ENCODE results near the gene AOPEP. TPM values are rescaled to one million over a fixed set of nuclear protein-coding genes. Genes with fewer than 3 reads are reported as not detected.

The AOPEP gene
- polyA plus RNA-seq, 2 of the 4 experiments (the other 2 are of a cell fraction): 226 to 266 TPM

DNA sequence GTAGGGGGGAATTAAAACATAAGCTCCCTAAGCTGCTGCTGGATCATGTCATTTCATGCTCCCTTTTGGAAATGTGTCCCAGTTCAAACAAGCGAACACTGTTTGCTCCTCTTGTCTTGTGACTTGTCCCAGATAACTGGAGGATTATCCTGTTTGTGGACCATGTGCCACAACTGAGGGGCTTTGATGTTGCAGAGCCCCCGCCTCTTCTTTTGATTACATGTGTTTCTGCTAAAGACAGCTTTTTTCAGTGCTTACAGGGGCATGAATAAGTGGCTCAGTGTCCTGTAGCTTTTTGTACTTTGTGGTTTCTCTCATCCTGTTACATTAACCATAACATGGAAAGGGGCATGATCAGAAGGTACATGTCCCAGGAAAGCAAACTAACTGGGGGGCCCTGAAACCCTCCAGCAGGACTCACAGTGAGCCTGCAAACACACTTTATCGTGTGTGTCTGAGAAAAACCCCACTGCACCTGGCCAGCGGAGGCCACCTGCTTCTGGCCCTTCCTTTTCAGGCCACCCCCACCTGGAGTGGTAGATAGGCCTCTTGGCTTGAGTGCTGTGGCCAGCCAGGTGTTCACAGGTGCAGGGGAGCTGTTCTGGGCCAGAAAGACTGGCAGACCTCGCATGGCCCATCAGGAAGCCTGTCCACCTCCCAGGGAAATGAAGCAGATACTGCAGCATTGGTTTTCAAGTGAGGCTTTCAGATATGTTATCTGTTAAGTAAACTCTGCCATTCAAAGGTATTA is 305.4 kb downstream of the AOPEP start:
- FAIRE-seq (no peak), ATAC-seq (peak in 1 of 2 experiments; percentile 14; a peak in 3 of 6 replicates), DNase-seq (ENCODE audit: low read depth in 1 of 2, low spot score in 1 of 2) (no peak)
- WGBS (ENCODE audit: missing lambda C conversion rate): 86% methylated on average over 4 of the region's 5 CpGs
- Histone ChIP-seq H3K4me3 (peak overlapping the region; percentile 6; the same call in 1 of the 3 replicates), H3K4me2 (peak overlapping the region; percentile 74), H3K9me3 (no peaks in the 10 kb centered on the region), H3K27ac (peak overlapping the region; percentile 42 to 74; a peak in 5 of 6 replicates), H3K4me1 (peaks cover 99% of the 10 kb centered on the region)
- TF ChIP-seq MAFK (IDR thresholded peaks at IDR 0.05; ENCODE audit: partially characterized antibody) (no peak), ZFP36 (IDR thresholded peaks at IDR 0.05; ENCODE audit: borderline replicate concordance, partially characterized antibody) (no peak), HOXB13 (CRISPR knock-in tag; IDR thresholded peaks at IDR 0.05; ENCODE audit: low read depth) (no peak), ESRRA (IDR thresholded peaks at IDR 0.05; ENCODE audit: borderline replicate concordance, low read length) (no peak), CBX8 (IDR thresholded peaks at IDR 0.05) (no peak), JUN (IDR thresholded peaks at IDR 0.05) (peak in 1 of 2 experiments; percentile 28; a peak in 1 of 5 replicates), CEBPB (IDR thresholded peaks at IDR 0.05) (no peak), MAZ (IDR thresholded peaks at IDR 0.05; ENCODE audit: borderline replicate concordance, low read depth, low read length) (no peak), SREBF2 (IDR thresholded peaks at IDR 0.05) (no peak), ZC3H11A (IDR thresholded peaks at IDR 0.05) (no peak), EHF (CRISPR knock-in tag; IDR thresholded peaks at IDR 0.05) (no peak), MYC (IDR thresholded peaks at IDR 0.05; ENCODE audit: borderline replicate concordance, low read length) (0 out of 2 replicates have a peak, but pooled peaks have one; percentile 19)
- TF ChIP-seq, protein P1, sequence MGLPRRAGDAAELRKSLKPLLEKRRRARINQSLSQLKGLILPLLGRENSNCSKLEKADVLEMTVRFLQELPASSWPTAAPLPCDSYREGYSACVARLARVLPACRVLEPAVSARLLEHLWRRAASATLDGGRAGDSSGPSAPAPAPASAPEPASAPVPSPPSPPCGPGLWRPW (IDR thresholded peaks at IDR 0.05): no peak
- ChIA-PET POLR2A (interaction anchor here (0.5 to 1.6 kb wide), 3 partner anchors 10 to 12 kb away, joined by 3 to 4 read pairs (median 4); no protein-coding TSS in a partner anchor), CTCF (interaction anchor here (0.5 to 4.9 kb wide), 9 partner anchors 8 to 351 kb away, joined by 3 to 45 read pairs (median 3); no protein-coding TSS in a partner anchor)

DNA sequence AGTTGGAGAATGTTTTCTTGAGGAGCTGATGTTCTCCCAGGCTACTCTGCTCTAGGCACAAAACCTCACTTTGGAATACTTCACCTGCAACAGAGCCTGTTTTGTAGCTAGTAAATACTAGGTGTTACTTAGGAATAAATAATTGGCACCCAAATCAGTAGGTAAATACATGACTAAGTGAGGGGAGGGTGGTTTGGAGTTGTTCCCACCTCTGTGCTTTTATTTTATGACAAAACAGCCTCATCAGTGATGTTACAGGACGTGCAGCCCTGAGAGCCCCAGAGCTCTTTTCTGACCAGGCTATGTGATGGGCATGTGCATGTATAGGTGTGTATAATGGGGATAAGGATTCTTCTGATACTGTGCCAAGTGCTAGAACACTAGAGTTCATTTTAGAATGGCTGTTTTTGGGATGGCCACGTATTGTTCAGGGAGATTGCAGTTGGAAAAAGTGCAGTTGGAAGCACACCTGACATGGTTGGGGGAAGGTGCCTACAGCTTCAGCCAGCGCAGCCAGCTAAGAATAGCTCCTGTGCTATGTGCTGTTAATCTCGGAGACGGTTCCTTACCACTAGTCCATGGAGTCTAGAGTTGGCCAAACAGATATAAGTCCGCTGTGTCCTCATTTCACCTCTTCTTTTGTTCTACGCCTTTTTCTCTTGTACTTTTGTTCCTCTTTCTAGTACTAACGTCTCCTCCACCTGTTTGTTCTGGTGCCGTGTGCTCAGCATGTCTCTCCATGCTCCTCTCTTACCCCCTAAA is 306.3 kb downstream of the AOPEP start:
- DNase-seq (ENCODE audit: low read depth in 1 of 2, low spot score in 1 of 2) (no peak), FAIRE-seq (no peak), ATAC-seq (peak; percentile 17 to 33; a peak in 4 of 6 replicates)
- Histone ChIP-seq H3K4me3 (peak overlapping the region; percentile 6; the same call in 1 of the 3 replicates), H3K9me3 (no peaks in the 10 kb centered on the region), H3K4me1 (peaks cover 99% of the 10 kb centered on the region), H3K4me2 (peak overlapping the region; percentile 74), H3K27ac (peak overlapping the region; percentile 42 to 74; a peak in 5 of 6 replicates)
- ChIA-PET CTCF (interaction anchor here (0.5 to 4.9 kb wide), 7 partner anchors 9 to 351 kb away, joined by 3 to 45 read pairs (median 4); no protein-coding TSS in a partner anchor), POLR2A (interaction anchor here (1.6 kb wide), 1 partner anchor 10 kb away, joined by 3 read pairs; no protein-coding TSS in a partner anchor)
- TF ChIP-seq HOXA7 (CRISPR knock-in tag; IDR thresholded peaks at IDR 0.05) (peak; percentile 43; the same call in 1 of the 2 replicates), MYC (IDR thresholded peaks at IDR 0.05; ENCODE audit: borderline replicate concordance, low read length) (no peak), RARB (CRISPR knock-in tag; IDR thresholded peaks at IDR 0.05) (no peak)
- TF ChIP-seq, protein P2, sequence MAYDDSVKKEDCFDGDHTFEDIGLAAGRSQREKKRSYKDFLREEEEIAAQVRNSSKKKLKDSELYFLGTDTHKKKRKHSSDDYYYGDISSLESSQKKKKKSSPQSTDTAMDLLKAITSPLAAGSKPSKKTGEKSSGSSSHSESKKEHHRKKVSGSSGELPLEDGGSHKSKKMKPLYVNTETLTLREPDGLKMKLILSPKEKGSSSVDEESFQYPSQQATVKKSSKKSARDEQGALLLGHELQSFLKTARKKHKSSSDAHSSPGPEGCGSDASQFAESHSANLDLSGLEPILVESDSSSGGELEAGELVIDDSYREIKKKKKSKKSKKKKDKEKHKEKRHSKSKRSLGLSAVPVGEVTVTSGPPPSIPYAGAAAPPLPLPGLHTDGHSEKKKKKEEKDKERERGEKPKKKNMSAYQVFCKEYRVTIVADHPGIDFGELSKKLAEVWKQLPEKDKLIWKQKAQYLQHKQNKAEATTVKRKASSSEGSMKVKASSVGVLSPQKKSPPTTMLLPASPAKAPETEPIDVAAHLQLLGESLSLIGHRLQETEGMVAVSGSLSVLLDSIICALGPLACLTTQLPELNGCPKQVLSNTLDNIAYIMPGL (CRISPR knock-in tag; IDR thresholded peaks at IDR 0.05; ENCODE audit: borderline replicate concordance): no peak
- 43% methylated on average over 9 of the region's 9 CpGs for WGBS (ENCODE audit: missing lambda C conversion rate)

DNA sequence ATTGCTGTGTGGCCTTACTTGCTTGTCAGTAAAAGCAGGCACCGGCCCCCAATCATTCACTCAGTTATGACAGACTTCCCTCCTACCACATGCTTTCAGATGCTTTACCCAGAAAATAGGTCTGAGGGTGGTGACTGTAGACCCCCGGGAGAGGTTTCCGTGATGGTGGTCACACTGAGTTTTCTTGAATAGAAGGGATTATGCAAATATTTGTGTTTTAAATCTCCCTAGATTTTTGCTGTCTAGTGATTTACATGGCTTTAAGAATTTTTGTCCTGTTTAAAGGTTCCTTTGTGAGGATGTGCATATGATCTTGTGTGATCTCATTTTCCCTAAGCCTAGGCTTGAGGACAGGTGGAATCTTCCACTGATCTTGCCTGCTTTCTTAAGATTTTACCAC is 309.3 kb downstream of the AOPEP start:
- FAIRE-seq (no peak), ATAC-seq (no peak), DNase-seq (ENCODE audit: low read depth in 1 of 2, low spot score in 1 of 2) (no peak)
- no peak overlapping the region for H3K4me3 ChIP-seq
- H3K9me3 ChIP-seq: no peaks in the 10 kb centered on the region
- H3K27ac ChIP-seq: peak overlapping the region; percentile 15 to 17; a peak in 2 of 6 replicates
- POLR2A ChIA-PET: no interaction called here
- WGBS (ENCODE audit: missing lambda C conversion rate): 48% methylated on average over 3 of the region's 3 CpGs
- H3K4me2 ChIP-seq: peak overlapping the region; percentile 42
- CTCF ChIA-PET: no interaction called here
- H3K4me1 ChIP-seq: peaks cover 99% of the 10 kb centered on the region
- TF ChIP-seq, protein P1 (IDR thresholded peaks at IDR 0.05): no peak
- no peak for TF ChIP-seq BHLHE40 (IDR thresholded peaks at IDR 0.05; ENCODE audit: low read depth, low read length)
- no peak for TF ChIP-seq MAFK (IDR thresholded peaks at IDR 0.05; ENCODE audit: partially characterized antibody)
- no peak for TF ChIP-seq NFE2L2 (conservative IDR thresholded peaks at IDR 0.05; ENCODE audit: low read length)
- no peak for TF ChIP-seq HOXB13 (CRISPR knock-in tag; IDR thresholded peaks at IDR 0.05; ENCODE audit: low read depth)
- TF ChIP-seq, protein P3, sequence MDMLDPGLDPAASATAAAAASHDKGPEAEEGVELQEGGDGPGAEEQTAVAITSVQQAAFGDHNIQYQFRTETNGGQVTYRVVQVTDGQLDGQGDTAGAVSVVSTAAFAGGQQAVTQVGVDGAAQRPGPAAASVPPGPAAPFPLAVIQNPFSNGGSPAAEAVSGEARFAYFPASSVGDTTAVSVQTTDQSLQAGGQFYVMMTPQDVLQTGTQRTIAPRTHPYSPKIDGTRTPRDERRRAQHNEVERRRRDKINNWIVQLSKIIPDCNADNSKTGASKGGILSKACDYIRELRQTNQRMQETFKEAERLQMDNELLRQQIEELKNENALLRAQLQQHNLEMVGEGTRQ (IDR thresholded peaks at IDR 0.05): no peak
- no peak for TF ChIP-seq TFCP2L1 (CRISPR knock-in tag; IDR thresholded peaks at IDR 0.05)
- TF ChIP-seq RCOR1 (IDR thresholded peaks at IDR 0.05; ENCODE audit: low read depth, low read length): no peak
- no peak for TF ChIP-seq PHF8 (IDR thresholded peaks at IDR 0.05; ENCODE audit: borderline replicate concordance, low read depth)
- TF ChIP-seq HEYL (CRISPR knock-in tag; IDR thresholded peaks at IDR 0.05): no peak
- no peak for TF ChIP-seq CEBPB (IDR thresholded peaks at IDR 0.05)
- no peak for TF ChIP-seq ZNF302 (CRISPR knock-in tag; IDR thresholded peaks at IDR 0.05)
- TF ChIP-seq, protein P4, sequence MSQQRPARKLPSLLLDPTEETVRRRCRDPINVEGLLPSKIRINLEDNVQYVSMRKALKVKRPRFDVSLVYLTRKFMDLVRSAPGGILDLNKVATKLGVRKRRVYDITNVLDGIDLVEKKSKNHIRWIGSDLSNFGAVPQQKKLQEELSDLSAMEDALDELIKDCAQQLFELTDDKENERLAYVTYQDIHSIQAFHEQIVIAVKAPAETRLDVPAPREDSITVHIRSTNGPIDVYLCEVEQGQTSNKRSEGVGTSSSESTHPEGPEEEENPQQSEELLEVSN (IDR thresholded peaks at IDR 0.05; ENCODE audit: borderline replicate concordance, low read depth): no peak
- TF ChIP-seq ZFP36 (IDR thresholded peaks at IDR 0.05; ENCODE audit: borderline replicate concordance, partially characterized antibody): no peak
- TF ChIP-seq KDM1A (IDR thresholded peaks at IDR 0.05; ENCODE audit: low read depth): no peak
- no peak for TF ChIP-seq MAZ (IDR thresholded peaks at IDR 0.05; ENCODE audit: borderline replicate concordance, low read depth, low read length)
- TF ChIP-seq CHD2 (IDR thresholded peaks at IDR 0.05; ENCODE audit: low read length, partially characterized antibody): no peak
